GM19328 (cell line): Measurements from ENCODE around the gene SSMEM1.
"Not testable (repeated sequence)": the region's sequence is repeated elsewhere in the genome, so short reads cannot be mapped to it uniquely, and the experiment has no call there.

Source experiments
- ATAC-seq: cut with Tn5 transposase; IDR thresholded peaks from one replicate; pipeline ENCODE4 v1.9.1; 2021; ENCODE audit warnings: mild to moderate bottlenecking, moderate library complexity; ENCODE audit not compliant: unreplicated experiment

SSMEM1 gene

GRCh38 chr7:130207642-130208041 is at the start of gene SSMEM1:
SSMEM1 (plus strand) TSS chr7:130207860; CDS start chr7:130207911, 51 bp downstream.
- ATAC-seq: no peak

- no peak for ATAC-seq
These were observed 47.6 kb upstream of the SSMEM1 start for GRCh38 chr7:130160023-130160422.

- no peak for ATAC-seq
These were observed 47.2 kb upstream of the SSMEM1 start for GRCh38 chr7:130160455-130160854.

GRCh38 chr7:130162196-130162595 is 45.5 kb upstream of the SSMEM1 start:
- no peak for ATAC-seq

GRCh38 chr7:130174237-130174959 is 33.3 kb upstream of the SSMEM1 start:
- ATAC-seq: no peak

- ATAC-seq: no peak
These were observed 29.4 kb upstream of the SSMEM1 start for GRCh38 chr7:130178251-130178650.

GRCh38 chr7:130179631-130180030 is 28.0 kb upstream of the SSMEM1 start:
- no peak for ATAC-seq

- no peak for ATAC-seq
These were observed 26.9 kb upstream of the SSMEM1 start for GRCh38 chr7:130180571-130181262.

GRCh38 chr7:130181263-130181605 is 26.4 kb upstream of the SSMEM1 start:
- ATAC-seq: no peak

GRCh38 chr7:130182990-130183389 is 24.7 kb upstream of the SSMEM1 start:
- no peak for ATAC-seq

- ATAC-seq: not testable (repeated sequence)
These were observed 23.3 kb upstream of the SSMEM1 start for GRCh38 chr7:130184349-130184748.

- no peak for ATAC-seq
These were observed 20.3 kb upstream of the SSMEM1 start for GRCh38 chr7:130187360-130187759.

GRCh38 chr7:130189343-130189742 is 18.3 kb upstream of the SSMEM1 start:
- no peak for ATAC-seq

GRCh38 chr7:130191791-130192190 is 15.9 kb upstream of the SSMEM1 start:
- no peak for ATAC-seq

- no peak for ATAC-seq
These were observed 12.3 kb upstream of the SSMEM1 start for GRCh38 chr7:130195396-130195795.

- ATAC-seq: no peak
These were observed 11.2 kb upstream of the SSMEM1 start for GRCh38 chr7:130196476-130196875.

- no peak for ATAC-seq
These were observed 10.6 kb upstream of the SSMEM1 start for GRCh38 chr7:130197094-130197493.

GRCh38 chr7:130201796-130202195 is 5.9 kb upstream of the SSMEM1 start:
- no peak for ATAC-seq

GRCh38 chr7:130205084-130205947 is 2.3 kb upstream of the SSMEM1 start, which contains the start of gene TMEM209:
TMEM209 (minus strand) TSS chr7:130205406; CDS start chr7:130205375, 31 bp downstream.
- ATAC-seq: peak; percentile 93

GRCh38 chr7:130207033-130207432 is 627 bp upstream of the SSMEM1 start:
- ATAC-seq: no peak

- no peak for ATAC-seq
These were observed 856 bp downstream of the SSMEM1 start for GRCh38 chr7:130208516-130208915.
